Uterus (tissue), 4 donors: ENCODE results near the gene MAP3K1. TPM values are rescaled to one million over a fixed set of nuclear protein-coding genes. Genes with fewer than 3 reads are reported as not detected.

ENCODE experiments used
- DNase-seq, 2 donors: peaks; one replicate each; pipeline ENCODE4 v3.0.0-alpha.2; 2019 to 2020
- H3K27ac ChIP-seq, 2 donors: fragments of 200-600 bp; sonication (generic); 1 replicate in 1 of 2; 2 replicates in 1 of 2; pipeline ENCODE4 v1.5.1; 2016 to 2018
- H3K27me3 ChIP-seq, 2 donors: fragments of 200-600 bp; sonication (generic); one replicate each; pipeline ENCODE4 v1.5.1; 2018 to 2019; ENCODE audit warnings: control low read depth in 1 of 2
- H3K36me3 ChIP-seq, 2 donors: fragments of 200-600 bp; sonication (generic); one replicate each; pipeline ENCODE4 v1.5.1; 2019; ENCODE audit warnings: control low read depth in 1 of 2
- H3K4me1 ChIP-seq, 2 donors: fragments of 200-600 bp; sonication (generic); one replicate each; pipeline ENCODE4 v1.5.1; 2018 to 2019; ENCODE audit warnings: control low read depth in 1 of 2
- H3K4me3 ChIP-seq, 2 donors: fragments of 200-600 bp; sonication (generic); 1 replicate in 1 of 2; 2 replicates in 1 of 2; pipeline ENCODE4 v1.5.1; 2018 to 2019; ENCODE audit warnings: mild to moderate bottlenecking in 1 of 2
- H3K9me3 ChIP-seq, 2 donors: fragments of 200-600 bp; sonication (generic); one replicate each; pipeline ENCODE4 v1.5.1; 2019; ENCODE audit warnings: control low read depth in 1 of 2
- POLR2A ChIP-seq, 2 donors: fragments of 450-650 bp; IDR thresholded peaks; one replicate each; pipeline ENCODE4 v1.6.1; 2016; ENCODE audit warnings: antibody characterized with exemption in 2 of 2, mild to moderate bottlenecking in 1 of 2, moderate library complexity in 1 of 2
- intact Hi-C: fragments of 100-400 bp; cut with DNase I; formaldehyde crosslinking; loops from one replicate; pipeline ENCODE4 v1.15.1; 2023; ENCODE audit warnings: low total_unique reads
- total RNA-seq, 4 donors: library from RNA; depleted of rRNA in 3 of 4; stranded (reverse); fragments of >200 nt in 3 of 4; gene quantifications; one replicate each; pipeline versions ENCODE4 v1.1.0 to v1.2.4, GENCODE V29; 2014 to 2023
- TF ChIP-seq, protein P1 (sequence below), 4 experiments: fragments of 200-600 bp in 2 of 4; fragments of 450-650 bp in 2 of 4; sonication (generic) in 2 of 4; IDR thresholded peaks; one replicate each; pipeline ENCODE4 v1.5.1; 2016 to 2019; ENCODE audit warnings: antibody characterized with exemption in 4 of 4, mild to moderate bottlenecking in 2 of 4, moderate library complexity in 1 of 4
- donor health status: DM: yes; HTN: yes; CAD: no.

Gene MAP3K1
- total RNA-seq, 4 donors from 2014 or later = 9.0 to 95.3 (median 20.0) TPM

GRCh38 chr5:56833325-56833724 lies 18.0 kb downstream of the MAP3K1 start:
- TF ChIP-seq, protein P1, sequence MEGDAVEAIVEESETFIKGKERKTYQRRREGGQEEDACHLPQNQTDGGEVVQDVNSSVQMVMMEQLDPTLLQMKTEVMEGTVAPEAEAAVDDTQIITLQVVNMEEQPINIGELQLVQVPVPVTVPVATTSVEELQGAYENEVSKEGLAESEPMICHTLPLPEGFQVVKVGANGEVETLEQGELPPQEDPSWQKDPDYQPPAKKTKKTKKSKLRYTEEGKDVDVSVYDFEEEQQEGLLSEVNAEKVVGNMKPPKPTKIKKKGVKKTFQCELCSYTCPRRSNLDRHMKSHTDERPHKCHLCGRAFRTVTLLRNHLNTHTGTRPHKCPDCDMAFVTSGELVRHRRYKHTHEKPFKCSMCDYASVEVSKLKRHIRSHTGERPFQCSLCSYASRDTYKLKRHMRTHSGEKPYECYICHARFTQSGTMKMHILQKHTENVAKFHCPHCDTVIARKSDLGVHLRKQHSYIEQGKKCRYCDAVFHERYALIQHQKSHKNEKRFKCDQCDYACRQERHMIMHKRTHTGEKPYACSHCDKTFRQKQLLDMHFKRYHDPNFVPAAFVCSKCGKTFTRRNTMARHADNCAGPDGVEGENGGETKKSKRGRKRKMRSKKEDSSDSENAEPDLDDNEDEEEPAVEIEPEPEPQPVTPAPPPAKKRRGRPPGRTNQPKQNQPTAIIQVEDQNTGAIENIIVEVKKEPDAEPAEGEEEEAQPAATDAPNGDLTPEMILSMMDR (IDR thresholded peaks at IDR 0.05) = no peak
- TF ChIP-seq POLR2A (IDR thresholded peaks at IDR 0.05) = no peak
- Histone ChIP-seq H3K9me3 (no peaks in the 10 kb centered on the region), H3K27ac (no peak overlapping the region), H3K27me3 (no peaks in the 10 kb centered on the region), H3K36me3 (no peaks in the 10 kb centered on the region), H3K4me3 (no peak overlapping the region), H3K4me1 (peaks cover 0 to 3% of the 10 kb centered on the region in 2 donors)
- intact Hi-C loops = no loop called here
- DNase-seq = no peak

DNA sequence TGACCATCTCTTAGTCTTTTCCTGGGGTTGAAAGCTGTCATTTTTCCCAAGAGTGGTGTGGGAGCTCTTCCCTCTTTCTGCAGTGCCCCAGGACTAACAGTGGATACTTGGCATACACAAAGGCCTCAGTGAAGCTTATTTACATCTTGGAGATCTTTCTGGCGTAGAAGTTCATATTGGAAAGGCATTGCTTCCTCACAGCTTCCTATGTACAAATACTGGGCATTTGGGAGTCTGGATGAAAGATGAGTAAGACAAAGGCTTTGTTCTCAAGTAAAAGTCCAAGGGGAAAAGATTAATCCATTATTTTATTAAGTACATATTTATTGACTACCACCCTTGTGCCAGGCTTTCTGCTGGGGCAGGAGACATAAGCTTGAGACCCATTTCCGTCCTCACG lies 22.0 kb downstream of the MAP3K1 start:
- no peak for TF ChIP-seq POLR2A (IDR thresholded peaks at IDR 0.05)
- TF ChIP-seq, protein P1 (IDR thresholded peaks at IDR 0.05) = no peak
- intact Hi-C loops = loop anchor here (5.0 kb wide), 1 partner anchor 570 kb away; no protein-coding TSS in a partner anchor
- Histone ChIP-seq H3K27me3 (no peaks in the 10 kb centered on the region), H3K4me3 (no peak overlapping the region), H3K27ac (peak overlapping the region; percentile 5 to 20), H3K9me3 (no peaks in the 10 kb centered on the region), H3K36me3 (no peaks in the 10 kb centered on the region), H3K4me1 (no peaks in the 10 kb centered on the region)
- DNase-seq = no peak

DNA sequence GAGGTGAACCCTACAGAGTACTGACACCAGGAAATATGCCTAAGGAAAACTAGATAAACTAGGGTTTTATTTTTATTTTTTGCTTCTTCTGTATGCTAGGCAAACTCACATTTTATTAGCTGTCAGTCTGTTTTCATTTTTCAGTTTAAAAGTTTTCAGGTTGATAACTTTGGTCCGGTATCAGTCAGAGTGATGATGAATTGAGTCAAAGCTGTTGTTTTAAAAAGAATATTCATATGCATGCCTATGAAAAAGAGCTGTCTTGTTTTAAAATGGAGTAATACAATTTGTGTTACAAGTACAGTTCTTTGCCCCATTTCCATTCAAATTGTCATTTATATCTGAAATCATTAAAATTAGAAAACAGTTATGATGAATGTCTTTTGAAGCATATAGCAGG lies 22.6 kb downstream of the MAP3K1 start:
- intact Hi-C loops = loop anchor here (5.0 kb wide), 1 partner anchor 571 kb away; no protein-coding TSS in a partner anchor
- TF ChIP-seq POLR2A (IDR thresholded peaks at IDR 0.05) = no peak
- TF ChIP-seq, protein P1 (IDR thresholded peaks at IDR 0.05) = no peak
- H3K27ac ChIP-seq = peak overlapping the region; percentile 14 to 20
- DNase-seq = no peak
- no peaks in the 10 kb centered on the region for H3K36me3 ChIP-seq
- H3K4me3 ChIP-seq = no peak overlapping the region
- no peaks in the 10 kb centered on the region for H3K27me3 ChIP-seq
- H3K9me3 ChIP-seq = no peaks in the 10 kb centered on the region
- no peaks in the 10 kb centered on the region for H3K4me1 ChIP-seq

DNA sequence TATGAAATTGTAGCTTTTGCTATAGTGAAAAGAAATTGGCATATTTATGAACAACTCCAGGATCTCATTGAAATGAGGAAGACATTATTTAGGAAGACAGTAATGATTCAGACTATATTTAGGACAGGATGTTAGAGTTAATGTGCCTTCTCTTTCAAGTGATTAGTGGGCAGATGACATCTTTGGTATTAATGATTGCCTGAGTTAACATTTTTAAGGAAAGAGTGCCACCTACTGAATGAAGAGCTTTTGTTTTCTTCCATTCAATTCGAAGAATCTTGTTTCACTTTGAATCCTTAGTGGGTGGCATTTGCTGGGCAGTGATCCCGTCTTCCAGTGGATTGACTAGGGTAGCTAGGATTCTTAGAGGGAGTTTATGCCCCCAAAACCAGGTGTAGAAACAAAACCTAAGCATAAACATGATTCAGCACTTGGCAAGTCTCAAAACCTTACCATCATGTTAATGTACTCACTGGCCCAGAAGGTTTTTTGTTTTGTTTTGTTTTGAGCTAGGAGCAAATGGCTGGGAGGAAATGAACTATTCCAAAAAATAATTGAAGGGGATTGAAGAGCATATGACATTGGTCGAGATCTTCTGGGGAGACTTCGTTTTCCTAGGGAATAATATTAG lies 23.2 kb downstream of the MAP3K1 start:
- H3K27ac ChIP-seq = peak overlapping the region; percentile 18 to 51
- no peak overlapping the region for H3K4me3 ChIP-seq
- H3K36me3 ChIP-seq = no peaks in the 10 kb centered on the region
- no peaks in the 10 kb centered on the region for H3K27me3 ChIP-seq
- no peaks in the 10 kb centered on the region for H3K4me1 ChIP-seq
- no peak for TF ChIP-seq POLR2A (IDR thresholded peaks at IDR 0.05)
- TF ChIP-seq, protein P1 (IDR thresholded peaks at IDR 0.05) = peak; percentile 57 to 77 (median 67)
- no peak for DNase-seq
- intact Hi-C loops = loop anchor here (5.0 kb wide), 1 partner anchor 571 kb away; no protein-coding TSS in a partner anchor
- H3K9me3 ChIP-seq = no peaks in the 10 kb centered on the region

GRCh38 chr5:56839062-56839461 lies 23.7 kb downstream of the MAP3K1 start:
- no peak for DNase-seq
- H3K9me3 ChIP-seq = no peaks in the 10 kb centered on the region
- H3K27me3 ChIP-seq = no peaks in the 10 kb centered on the region
- TF ChIP-seq, protein P1 (IDR thresholded peaks at IDR 0.05) = no peak
- TF ChIP-seq POLR2A (IDR thresholded peaks at IDR 0.05) = no peak
- H3K4me3 ChIP-seq = no peak overlapping the region
- H3K4me1 ChIP-seq = no peaks in the 10 kb centered on the region
- H3K27ac ChIP-seq = peak overlapping the region in 1 of 2 donors; percentile 51
- no peaks in the 10 kb centered on the region for H3K36me3 ChIP-seq
- intact Hi-C loops = loop anchor here (5.0 kb wide), 1 partner anchor 572 kb away; no protein-coding TSS in a partner anchor
